Stimulated activated naive B cell treated with anti-CD40 and anti-IgM and Interleukin-4, amounts not matched to agents 10 μg/mL and 1 μg/mL and 100 μg/mL, for 72 hours (primary cell): ENCODE data around the gene SEPTIN10.

Experiments
- ATAC-seq, 2 donors: fragments of 150-1000 bp; cut with Tn5 transposase; replicated peaks; 2 replicates each; pipeline ENCODE4 v1.10.0; 2021; ENCODE audit warnings: moderate library complexity in 1 of 2
- DNase-seq: peaks from one replicate; pipeline ENCODE4 v3.0.0; 2021
- H3K27ac Mint-ChIP-seq: one replicate; pipeline ENCODE4 v1.8.0; 2022; ENCODE audit warnings: mild to moderate bottlenecking, mixed read lengths
- H3K27me3 Mint-ChIP-seq, 2 donors: one replicate each; pipeline ENCODE4 v1.8.0; 2022; ENCODE audit warnings: mixed read lengths in 2 of 2
- H3K36me3 Mint-ChIP-seq, 2 donors: one replicate each; pipeline ENCODE4 v1.8.0; 2022; ENCODE audit warnings: mixed read lengths in 2 of 2, mild to moderate bottlenecking in 1 of 2
- H3K4me1 Mint-ChIP-seq, 2 donors: one replicate each; pipeline ENCODE4 v1.8.0; 2022; ENCODE audit warnings: mixed read lengths in 2 of 2, mild to moderate bottlenecking in 1 of 2
- H3K4me3 Mint-ChIP-seq, 2 donors: one replicate each; pipeline ENCODE4 v1.8.0; 2022; ENCODE audit warnings: mild to moderate bottlenecking in 2 of 2, mixed read lengths in 2 of 2, moderate library complexity in 1 of 2
- H3K9me3 Mint-ChIP-seq, 2 donors: one replicate each; pipeline ENCODE4 v1.8.0; 2022; ENCODE audit warnings: mixed read lengths in 2 of 2, mild to moderate bottlenecking in 1 of 2

SEPTIN10 gene

GRCh38 chr2:109531221-109531620, 82.5 kb downstream of the SEPTIN10 start:
- peaks cover 0 to 4% of the 10 kb centered on the region in 2 donors for H3K27me3 Mint-ChIP-seq
- H3K4me3 Mint-ChIP-seq: no peak overlapping the region
- ATAC-seq (no peak), DNase-seq (no peak)
- no peaks in the 10 kb centered on the region for H3K36me3 Mint-ChIP-seq
- H3K4me1 Mint-ChIP-seq: peaks cover 0 to 12% of the 10 kb centered on the region in 2 donors
- H3K9me3 Mint-ChIP-seq: no peaks in the 10 kb centered on the region
- no peak overlapping the region for H3K27ac Mint-ChIP-seq

DNA sequence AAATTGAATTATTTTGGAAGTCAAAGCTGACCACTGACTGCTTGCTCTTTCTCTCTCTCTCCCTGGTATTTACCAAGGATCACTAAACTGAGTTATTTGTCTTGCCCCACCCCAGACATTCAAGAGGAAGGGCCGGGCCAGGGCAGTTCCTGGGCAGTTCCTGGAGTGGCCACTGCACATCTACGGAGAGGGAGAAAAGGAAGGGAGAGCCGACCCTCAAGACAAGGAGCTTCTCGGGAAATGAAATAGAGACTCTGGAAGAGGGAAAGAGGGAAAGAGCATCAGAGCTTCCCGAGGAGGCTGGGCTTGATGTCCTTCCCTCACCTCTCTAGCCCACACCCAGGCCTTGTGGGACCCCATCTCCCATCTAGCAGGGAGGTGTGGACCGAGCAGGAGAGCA, 83.1 kb downstream of the SEPTIN10 start:
- no peak overlapping the region for H3K4me3 Mint-ChIP-seq
- no peak overlapping the region for H3K27ac Mint-ChIP-seq
- H3K27me3 Mint-ChIP-seq: peaks cover 0 to 4% of the 10 kb centered on the region in 2 donors
- no peaks in the 10 kb centered on the region for H3K36me3 Mint-ChIP-seq
- no peaks in the 10 kb centered on the region for H3K9me3 Mint-ChIP-seq
- peaks cover 0 to 12% of the 10 kb centered on the region in 2 donors for H3K4me1 Mint-ChIP-seq
- DNase-seq (no peak), ATAC-seq (no peak)

DNA sequence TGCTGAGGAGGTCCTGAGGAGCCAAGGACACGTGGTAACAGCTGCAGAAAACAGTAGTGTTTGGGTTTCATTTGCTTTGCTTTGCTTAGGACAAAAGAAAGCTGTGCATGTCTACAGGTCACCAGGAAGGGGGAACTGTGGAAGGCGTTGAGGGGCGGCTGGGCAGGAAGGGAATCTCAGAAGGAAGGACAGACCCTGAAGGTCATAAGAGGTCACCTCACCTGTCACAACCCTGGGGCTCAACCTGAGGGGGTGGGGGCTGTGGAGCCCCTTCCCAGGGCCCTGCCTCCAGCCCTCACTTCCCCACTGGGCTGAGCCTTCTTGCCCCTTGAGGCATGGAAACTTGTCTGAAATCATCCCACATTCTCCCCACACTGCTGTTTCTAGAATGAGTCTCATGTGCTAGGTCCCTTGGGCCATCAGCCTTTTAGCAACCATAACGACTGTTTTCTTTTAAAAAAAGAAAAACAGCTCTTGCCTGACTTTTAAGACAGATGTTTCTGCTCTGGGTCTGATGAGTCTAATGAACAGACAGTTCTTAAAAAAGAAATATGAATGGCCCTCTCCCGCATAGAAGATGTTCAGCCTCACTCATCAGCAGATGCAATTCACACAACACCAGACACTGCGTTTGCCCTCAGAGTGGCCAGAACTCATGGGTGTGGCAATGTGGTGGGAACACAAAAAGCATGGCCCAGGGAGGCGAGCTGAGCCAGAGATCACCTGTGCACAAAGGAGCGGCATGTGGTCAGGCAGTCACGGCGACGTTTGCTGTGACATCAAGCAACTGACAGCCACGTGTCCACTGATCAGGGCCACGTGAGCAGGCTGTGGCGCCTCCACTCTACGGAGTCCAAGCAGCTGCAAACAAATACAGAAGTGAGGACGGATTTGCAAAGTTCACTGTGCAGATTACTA, 84.0 kb downstream of the SEPTIN10 start:
- H3K27me3 Mint-ChIP-seq: peaks cover 0 to 4% of the 10 kb centered on the region in 2 donors
- no peaks in the 10 kb centered on the region for H3K36me3 Mint-ChIP-seq
- H3K27ac Mint-ChIP-seq: no peak overlapping the region
- no peak overlapping the region for H3K4me3 Mint-ChIP-seq
- no peaks in the 10 kb centered on the region for H3K9me3 Mint-ChIP-seq
- DNase-seq (no peak), ATAC-seq (no peak)
- peaks cover 0 to 12% of the 10 kb centered on the region in 2 donors for H3K4me1 Mint-ChIP-seq

- ATAC-seq: no peak
- Mint-ChIP-seq H3K4me3 (no peak overlapping the region), H3K9me3 (no peaks in the 10 kb centered on the region)
Measured at GRCh38 chr2:109528811-109529501, 84.8 kb downstream of the SEPTIN10 start.

DNA sequence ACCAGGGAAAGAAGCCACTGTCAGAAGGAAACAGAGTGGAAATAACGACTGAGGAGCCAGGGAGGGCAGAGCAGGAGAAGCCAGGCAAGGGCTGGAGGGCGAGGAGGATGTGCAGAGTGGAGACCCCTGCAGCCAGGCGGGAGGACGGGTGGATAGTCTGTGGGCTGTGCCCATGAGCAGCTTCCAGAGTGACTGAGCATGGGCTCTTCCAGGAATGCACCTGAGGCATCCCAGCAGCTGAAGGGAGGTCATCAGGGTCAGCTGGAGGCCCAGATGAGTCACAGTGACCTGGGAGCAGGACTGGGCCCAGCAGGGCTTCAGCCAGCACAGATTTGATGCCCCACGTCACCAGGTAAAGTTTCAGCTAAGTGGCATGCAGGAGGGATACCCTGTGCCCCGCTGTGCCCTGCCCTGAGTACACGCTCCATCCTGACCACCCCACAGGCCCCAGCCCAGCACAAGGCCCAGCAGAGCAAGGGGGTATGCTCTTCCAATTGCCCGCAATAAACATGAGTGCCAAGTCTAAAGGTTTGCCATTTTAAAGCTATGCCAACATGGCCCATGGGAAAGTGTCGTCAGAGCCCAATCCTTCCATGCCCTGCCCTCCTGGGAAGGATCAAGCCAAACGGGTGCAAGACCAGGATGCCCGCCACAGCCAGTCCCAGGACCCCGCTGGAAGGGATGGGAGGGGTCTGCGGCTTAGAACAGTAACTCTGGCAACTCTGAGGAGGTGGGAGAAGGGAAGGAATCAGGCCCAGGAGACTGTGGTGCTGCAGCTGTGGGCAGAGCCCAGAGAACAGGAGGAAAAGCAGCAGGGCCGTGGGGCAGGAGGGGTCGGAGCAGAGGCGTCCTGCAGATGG, 85.7 kb downstream of the SEPTIN10 start:
- no peak for ATAC-seq
- Mint-ChIP-seq H3K27ac (no peak overlapping the region), H3K4me1 (peaks cover 0 to 12% of the 10 kb centered on the region in 2 donors), H3K27me3 (peaks cover 0 to 4% of the 10 kb centered on the region in 2 donors), H3K4me3 (no peak overlapping the region), H3K9me3 (no peaks in the 10 kb centered on the region), H3K36me3 (no peaks in the 10 kb centered on the region)
- no peak for DNase-seq

More at GRCh38 chr2:109528811-109529501, 84.8 kb downstream of the SEPTIN10 start:
- no peak overlapping the region for H3K27ac Mint-ChIP-seq
- no peaks in the 10 kb centered on the region for H3K36me3 Mint-ChIP-seq
- H3K27me3 Mint-ChIP-seq: peaks cover 0 to 4% of the 10 kb centered on the region in 2 donors
- no peak for DNase-seq
- H3K4me1 Mint-ChIP-seq: peaks cover 0 to 12% of the 10 kb centered on the region in 2 donors

DNA sequence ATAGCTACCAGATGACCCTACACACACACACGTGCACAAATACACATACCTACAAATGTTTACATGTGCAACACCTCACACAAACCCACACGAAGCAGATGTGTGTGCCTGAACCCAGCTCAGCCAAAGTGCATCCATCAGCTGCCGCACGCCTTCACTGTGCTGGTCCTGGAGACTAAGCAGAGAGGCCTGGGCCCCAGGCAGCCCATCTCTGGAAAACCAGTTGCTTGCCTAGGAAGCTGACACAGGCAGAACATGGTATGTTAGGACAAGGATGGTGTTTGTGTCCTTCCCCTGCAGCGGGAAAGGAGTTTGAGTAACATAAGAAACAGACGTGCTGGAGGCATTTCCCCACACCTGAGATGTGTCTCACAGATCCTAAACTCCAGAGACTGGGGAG, 86.7 kb downstream of the SEPTIN10 start:
- Mint-ChIP-seq H3K4me3 (no peak overlapping the region), H3K27me3 (peaks cover 0 to 4% of the 10 kb centered on the region in 2 donors), H3K27ac (no peak overlapping the region), H3K9me3 (no peaks in the 10 kb centered on the region), H3K4me1 (peaks cover 0 to 12% of the 10 kb centered on the region in 2 donors), H3K36me3 (no peaks in the 10 kb centered on the region)
- DNase-seq (no peak), ATAC-seq (no peak)

GRCh38 chr2:109526442-109526970, 87.3 kb downstream of the SEPTIN10 start:
- Mint-ChIP-seq H3K9me3 (no peaks in the 10 kb centered on the region), H3K36me3 (no peaks in the 10 kb centered on the region)

DNA sequence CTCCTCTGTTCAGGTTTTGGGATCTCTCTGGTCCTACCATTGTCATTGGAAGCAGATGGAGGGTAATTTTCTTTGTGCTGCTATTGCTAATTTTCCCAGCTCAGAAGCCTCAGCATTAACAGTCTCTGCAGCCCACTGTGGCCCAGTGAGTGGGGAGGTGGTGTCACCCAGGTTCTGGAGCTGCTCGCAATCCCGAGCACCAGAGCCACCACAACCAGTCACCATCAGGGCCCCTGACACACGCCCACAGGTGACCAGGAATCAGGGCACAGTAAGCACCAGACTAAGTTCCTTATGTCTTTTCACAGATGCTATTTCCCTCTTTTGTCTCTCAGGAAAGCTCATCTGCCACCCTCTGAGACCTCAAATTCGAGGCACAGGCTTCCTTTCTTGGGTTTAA, 87.9 kb downstream of the SEPTIN10 start:
- Mint-ChIP-seq H3K27me3 (peaks cover 0 to 4% of the 10 kb centered on the region in 2 donors), H3K36me3 (no peaks in the 10 kb centered on the region), H3K4me3 (no peak overlapping the region), H3K27ac (no peak overlapping the region), H3K9me3 (no peaks in the 10 kb centered on the region), H3K4me1 (peaks cover 0 to 12% of the 10 kb centered on the region in 2 donors)
- no peak for DNase-seq
- ATAC-seq: no peak

More at GRCh38 chr2:109526442-109526970, 87.3 kb downstream of the SEPTIN10 start:
- H3K4me1 Mint-ChIP-seq: peaks cover 0 to 12% of the 10 kb centered on the region in 2 donors
- no peak for DNase-seq
- peaks cover 0 to 4% of the 10 kb centered on the region in 2 donors for H3K27me3 Mint-ChIP-seq
- no peak overlapping the region for H3K4me3 Mint-ChIP-seq
- ATAC-seq: no peak
- no peak overlapping the region for H3K27ac Mint-ChIP-seq

GRCh38 chr2:109523536-109524361, 90.0 kb downstream of the SEPTIN10 start:
- no peaks in the 10 kb centered on the region for H3K27me3 Mint-ChIP-seq
- no peak overlapping the region for H3K27ac Mint-ChIP-seq
- no peak for DNase-seq
- no peak overlapping the region for H3K4me3 Mint-ChIP-seq
- H3K4me1 Mint-ChIP-seq: no peaks in the 10 kb centered on the region
- ATAC-seq: no peak
- H3K9me3 Mint-ChIP-seq: no peaks in the 10 kb centered on the region
- no peaks in the 10 kb centered on the region for H3K36me3 Mint-ChIP-seq

DNA sequence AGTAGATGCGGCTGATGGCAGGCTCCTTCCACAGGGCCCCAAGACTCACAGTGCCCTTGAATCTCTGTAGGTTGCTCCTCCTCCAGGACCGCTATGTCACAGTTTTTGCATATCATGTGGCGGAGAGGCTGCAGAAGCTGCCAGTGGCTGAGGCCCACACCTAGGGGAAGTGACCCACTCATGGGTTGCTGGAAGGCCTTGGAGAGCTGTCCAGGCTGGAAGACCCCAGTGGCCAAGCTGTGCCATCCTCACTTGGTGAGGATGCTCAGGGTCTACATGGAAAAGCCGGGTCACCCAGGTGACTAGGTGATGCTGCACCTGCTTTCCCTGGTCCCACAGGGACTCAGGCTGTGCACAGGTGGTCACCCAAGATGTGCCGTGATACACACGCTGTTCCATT, 90.6 kb downstream of the SEPTIN10 start:
- H3K27me3 Mint-ChIP-seq: no peaks in the 10 kb centered on the region
- ATAC-seq (no peak), DNase-seq (no peak)
- no peaks in the 10 kb centered on the region for H3K4me1 Mint-ChIP-seq
- H3K9me3 Mint-ChIP-seq: no peaks in the 10 kb centered on the region
- no peak overlapping the region for H3K27ac Mint-ChIP-seq
- H3K36me3 Mint-ChIP-seq: no peaks in the 10 kb centered on the region
- H3K4me3 Mint-ChIP-seq: no peak overlapping the region

- DNase-seq (no peak), ATAC-seq (no peak)
- no peaks in the 10 kb centered on the region for H3K27me3 Mint-ChIP-seq
- H3K36me3 Mint-ChIP-seq: no peaks in the 10 kb centered on the region
- H3K4me3 Mint-ChIP-seq: no peak overlapping the region
- H3K4me1 Mint-ChIP-seq: no peaks in the 10 kb centered on the region
- H3K9me3 Mint-ChIP-seq: no peaks in the 10 kb centered on the region
- H3K27ac Mint-ChIP-seq: no peak overlapping the region
Measured at GRCh38 chr2:109522063-109522374, 91.7 kb downstream of the SEPTIN10 start.

DNA sequence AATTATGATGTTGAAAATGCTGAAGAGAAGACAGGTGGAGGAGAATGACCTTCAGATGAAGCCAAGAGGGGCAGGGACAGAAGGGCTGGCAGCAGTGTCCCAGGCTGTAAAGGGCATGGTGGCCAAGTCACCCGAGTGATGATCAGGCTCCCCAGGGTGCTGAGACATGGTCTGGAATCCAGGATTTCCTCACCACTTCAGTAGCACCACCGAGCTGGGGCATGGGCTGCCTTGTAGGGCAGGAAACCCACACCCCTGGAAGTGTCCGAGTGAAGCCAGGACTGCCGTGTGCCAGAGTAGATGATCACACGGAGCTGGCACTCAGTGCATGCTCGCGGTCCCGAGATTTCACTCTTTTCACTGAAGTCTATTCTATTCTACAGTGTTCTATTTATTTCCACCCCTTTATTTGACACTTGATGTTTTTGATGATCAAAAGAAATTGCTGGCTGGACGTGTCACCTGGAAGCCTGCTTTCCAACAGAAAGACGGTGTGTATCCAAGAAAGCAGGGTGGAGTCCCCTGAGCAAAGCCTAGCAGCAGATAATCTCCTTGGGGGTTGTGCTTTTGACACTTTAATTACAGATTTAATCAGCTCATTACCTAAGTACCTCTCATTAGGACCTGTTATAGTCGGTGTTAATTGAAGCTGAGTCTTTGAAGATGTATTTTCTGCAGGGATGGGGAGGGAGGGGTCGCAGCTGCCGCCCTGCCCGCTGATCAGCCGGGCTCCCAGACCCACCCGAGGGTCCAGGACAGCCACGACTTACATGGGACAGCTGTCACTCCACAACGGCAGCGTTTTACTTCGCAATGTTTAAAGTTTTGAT, 92.3 kb downstream of the SEPTIN10 start:
- DNase-seq: no peak
- H3K4me3 Mint-ChIP-seq: no peak overlapping the region

DNA sequence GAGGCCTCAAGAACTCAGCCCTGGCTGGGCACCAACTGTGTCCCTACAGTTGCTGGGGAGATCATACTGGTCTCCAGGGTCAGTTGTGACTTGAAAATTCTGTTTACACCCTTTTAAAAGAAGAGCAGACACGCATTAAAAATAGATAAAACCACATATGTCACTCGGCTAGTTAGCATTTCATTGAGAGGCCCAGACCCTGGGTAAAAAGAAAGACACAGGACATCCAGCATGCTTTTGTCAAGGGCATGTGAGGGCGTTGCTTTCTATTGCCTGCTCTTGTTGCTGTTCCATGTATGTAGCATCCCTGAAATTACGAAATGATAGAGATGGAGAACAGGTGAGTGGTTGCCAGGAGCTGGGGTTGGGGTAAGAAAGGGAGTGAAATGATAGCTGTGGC, 94.3 kb downstream of the SEPTIN10 start:
- no peak overlapping the region for H3K4me3 Mint-ChIP-seq
- DNase-seq: no peak
- H3K27ac Mint-ChIP-seq: no peak overlapping the region
- H3K36me3 Mint-ChIP-seq: no peaks in the 10 kb centered on the region
- H3K4me1 Mint-ChIP-seq: no peaks in the 10 kb centered on the region
- H3K9me3 Mint-ChIP-seq: no peaks in the 10 kb centered on the region
- no peaks in the 10 kb centered on the region for H3K27me3 Mint-ChIP-seq
- ATAC-seq: no peak

More for the DNA sequence above, 92.3 kb downstream of the SEPTIN10 start:
- no peak for ATAC-seq
- H3K27ac Mint-ChIP-seq: no peak overlapping the region
- H3K36me3 Mint-ChIP-seq: no peaks in the 10 kb centered on the region
- H3K27me3 Mint-ChIP-seq: no peaks in the 10 kb centered on the region
- H3K9me3 Mint-ChIP-seq: no peaks in the 10 kb centered on the region
- H3K4me1 Mint-ChIP-seq: no peaks in the 10 kb centered on the region
